ENCODE measurements around the gene ZNF675. TPM values are rescaled to one million over a fixed set of nuclear protein-coding genes. Genes with fewer than 3 reads are reported as not detected.
"Not testable (repeated sequence)": the region's sequence is repeated elsewhere in the genome, so short reads cannot be mapped to it uniquely, and the experiment has no call there.

Gene ZNF675
- total RNA-seq (2021) (9.3 and 11.3 TPM in 2 replicates), Bru-seq, nascent RNA (percentile 54 among the genes with signal in this experiment), BruChase-seq, experiment 1, labeled RNA remaining after a 2-hour chase (percentile 46 among the genes with signal in this experiment), BruChase-seq, experiment 2, labeled RNA remaining after a 6-hour chase (percentile 45 among the genes with signal in this experiment)
- long read RNA-seq, transcript ZNF675-201 (4 exons, 2,301 nt): major isoform, 13 of 14 reads
- long read RNA-seq, partial matches to known transcripts: 0 of 14 reads
- long read RNA-seq, other reads (novel, unspliced or antisense): 1 of 14 reads

- TF ChIP-seq EZH2 (IDR thresholded peaks at IDR 0.05; ENCODE audit: borderline replicate concordance, low read depth, low read length, poor library complexity, severe bottlenecking) (no peak), CTCF (conservative IDR thresholded peaks at IDR 0.05; ENCODE audit: low read depth, low read length) (no peak)
- Histone ChIP-seq H3K9me3 (ENCODE audit: low read depth, low read length, poor library complexity, severe bottlenecking) (peaks cover 23% of the 10 kb centered on the region), H3K36me3 (ENCODE audit: insufficient read depth, low read length, poor library complexity, severe bottlenecking) (no peaks in the 10 kb centered on the region), H3K4me1 (ENCODE audit: insufficient read depth, low read length, poor library complexity, severe bottlenecking) (no peaks in the 10 kb centered on the region), H3K27ac (ENCODE audit: low read depth, low read length, poor library complexity, severe bottlenecking) (peak within 1 kb of the TSS; percentile 61), H3K27me3 (replicated peaks; ENCODE audit: insufficient read depth, low read depth, low read length, poor library complexity) (no peaks in the 10 kb centered on the region), H3K4me3 (ENCODE audit: low read depth, low read length, poor library complexity, severe bottlenecking) (peak within 1 kb of the TSS; percentile 55)
- ChIA-PET CTCF (no interaction called here), POLR2A (ENCODE audit: low non-redundant PET) (interaction anchor here (0.6 kb wide), 1 partner anchor 345 kb away, joined by 3 read pairs; no protein-coding TSS in a partner anchor)
- intact Hi-C loops (cut with micrococcal nuclease; ENCODE audit: unreplicated experiment): loop anchor here (10.0 kb wide), 1 partner anchor 348 kb away; no protein-coding TSS in a partner anchor
- peak; percentile 83 for DNase-seq (ENCODE audit: low spot score)
- no TSS peak for BruUV-seq (replicated peaks)
Measured at GRCh38 chr19:23686621-23687423, at the start of gene ZNF675. TSS of gene ZNF675 (minus strand) at chr19:23687212. CDS start at chr19:23687033, 179 bp downstream.

GRCh38 chr19:23730729-23731465 lies 43.9 kb upstream of the ZNF675 start:
- H3K27me3 ChIP-seq (replicated peaks; ENCODE audit: insufficient read depth, low read depth, low read length, poor library complexity); H3K4me3 ChIP-seq (ENCODE audit: low read depth, low read length, poor library complexity, severe bottlenecking); H3K36me3 ChIP-seq (ENCODE audit: insufficient read depth, low read length, poor library complexity, severe bottlenecking); H3K27ac ChIP-seq (ENCODE audit: low read depth, low read length, poor library complexity, severe bottlenecking); BruUV-seq (replicated peaks); H3K4me1 ChIP-seq (ENCODE audit: insufficient read depth, low read length, poor library complexity, severe bottlenecking); H3K9me3 ChIP-seq (ENCODE audit: low read depth, low read length, poor library complexity, severe bottlenecking); CTCF ChIA-PET; DNase-seq (ENCODE audit: low spot score); intact Hi-C loops (cut with micrococcal nuclease; ENCODE audit: unreplicated experiment); POLR2A ChIA-PET (ENCODE audit: low non-redundant PET): not testable (repeated sequence)

- H3K4me3 ChIP-seq (ENCODE audit: low read depth, low read length, poor library complexity, severe bottlenecking); H3K4me1 ChIP-seq (ENCODE audit: insufficient read depth, low read length, poor library complexity, severe bottlenecking); BruUV-seq (replicated peaks); H3K9me3 ChIP-seq (ENCODE audit: low read depth, low read length, poor library complexity, severe bottlenecking); H3K27ac ChIP-seq (ENCODE audit: low read depth, low read length, poor library complexity, severe bottlenecking); intact Hi-C loops (cut with micrococcal nuclease; ENCODE audit: unreplicated experiment); H3K36me3 ChIP-seq (ENCODE audit: insufficient read depth, low read length, poor library complexity, severe bottlenecking); DNase-seq (ENCODE audit: low spot score); H3K27me3 ChIP-seq (replicated peaks; ENCODE audit: insufficient read depth, low read depth, low read length, poor library complexity); POLR2A ChIA-PET (ENCODE audit: low non-redundant PET); CTCF ChIA-PET: not testable (repeated sequence)
Measured at GRCh38 chr19:23724161-23724560, 37.1 kb upstream of the ZNF675 start.

GRCh38 chr19:23718802-23719201 lies 31.8 kb upstream of the ZNF675 start:
- Histone ChIP-seq H3K27me3 (replicated peaks; ENCODE audit: insufficient read depth, low read depth, low read length, poor library complexity) (no peaks in the 10 kb centered on the region), H3K36me3 (ENCODE audit: insufficient read depth, low read length, poor library complexity, severe bottlenecking) (no peaks in the 10 kb centered on the region), H3K9me3 (ENCODE audit: low read depth, low read length, poor library complexity, severe bottlenecking) (peaks cover 14% of the 10 kb centered on the region), H3K4me3 (ENCODE audit: low read depth, low read length, poor library complexity, severe bottlenecking) (no peak overlapping the region), H3K27ac (ENCODE audit: low read depth, low read length, poor library complexity, severe bottlenecking) (no peak overlapping the region), H3K4me1 (ENCODE audit: insufficient read depth, low read length, poor library complexity, severe bottlenecking) (no peaks in the 10 kb centered on the region)
- DNase-seq (ENCODE audit: low spot score): no peak
- intact Hi-C loops (cut with micrococcal nuclease; ENCODE audit: unreplicated experiment): no loop called here
- TF ChIP-seq EZH2 (IDR thresholded peaks at IDR 0.05; ENCODE audit: borderline replicate concordance, low read depth, low read length, poor library complexity, severe bottlenecking): no peak
- no peak for TF ChIP-seq CTCF (conservative IDR thresholded peaks at IDR 0.05; ENCODE audit: low read depth, low read length)
- ChIA-PET POLR2A (ENCODE audit: low non-redundant PET) (no interaction called here), CTCF (no interaction called here)
- no TSS peak for BruUV-seq (replicated peaks)

Data from A673 (cell line).